Neural cell (in vitro differentiated cells): ENCODE data around the gene LMAN2. TPM values are rescaled to one million over a fixed set of nuclear protein-coding genes. Genes with fewer than 3 reads are reported as not detected.

Experiments
- H2AFZ ChIP-seq: fragments of 200-600, 300-800 bp; sonication (generic), shearing (Covaris generic); 2 replicates; pipeline ENCODE4 v1.6.0; 2014; ENCODE audit warnings: low read depth, mild to moderate bottlenecking, antibody characterized with exemption, low read length, moderate library complexity
- H3F3A ChIP-seq: fragments of 200-600 bp; shearing (Covaris generic); 2 replicates; pipeline ENCODE4 v1.6.1; 2016; ENCODE audit warnings: mild to moderate bottlenecking, moderate library complexity, mixed read lengths, antibody characterized with exemption, low read length; ENCODE audit not compliant: insufficient read depth, poor library complexity, severe bottlenecking
- H3K27ac ChIP-seq: fragments of 200-600, 300-800 bp; sonication (generic), shearing (Covaris generic); 2 replicates; pipeline ENCODE4 v1.5.1; 2014; ENCODE audit warnings: mild to moderate bottlenecking, low read length, moderate library complexity
- H3K27me3 ChIP-seq: fragments of 300-800, 200-600 bp; sonication (generic), shearing (Covaris generic); 2 replicates; pipeline ENCODE4 v1.6.0; 2014; ENCODE audit warnings: mild to moderate bottlenecking, low read depth, low read length, moderate library complexity; ENCODE audit not compliant: insufficient read depth
- H3K36me3 ChIP-seq: fragments of 300-800, 200-600 bp; sonication (generic), shearing (Covaris generic); 2 replicates; pipeline ENCODE4 v1.5.1; 2014; ENCODE audit warnings: mild to moderate bottlenecking, antibody characterized with exemption, low read length, moderate library complexity; ENCODE audit not compliant: insufficient read depth
- H3K4me2 ChIP-seq: fragments of 300-800, 200-600 bp; sonication (generic), shearing (Covaris generic); 2 replicates; pipeline ENCODE4 v1.6.0; 2014; ENCODE audit warnings: mild to moderate bottlenecking, low read length
- H3K4me3 ChIP-seq: fragments of 300-800, 200-600 bp; sonication (generic), shearing (Covaris generic); 2 replicates; pipeline ENCODE4 v1.5.1; 2014; ENCODE audit warnings: mild to moderate bottlenecking, low read length, moderate library complexity
- H3K79me2 ChIP-seq: fragments of 200-600 bp; shearing (Covaris generic); replicated peaks from 2 replicates; pipeline ENCODE4 v1.6.0; 2014; ENCODE audit warnings: mild to moderate bottlenecking, low read length, moderate library complexity; ENCODE audit not compliant: insufficient read depth
- H3K9ac ChIP-seq: fragments of 300-800, 200-600 bp; sonication (generic), shearing (Covaris generic); 2 replicates; pipeline ENCODE4 v1.6.1; 2016; ENCODE audit warnings: mild to moderate bottlenecking, low read length, mixed read lengths
- H3K9me2 ChIP-seq: fragments of 200-600 bp; shearing (Covaris generic); 2 replicates; pipeline ENCODE4 v1.6.1; 2016; ENCODE audit warnings: mild to moderate bottlenecking, low read length, mixed read lengths; ENCODE audit not compliant: insufficient read depth
- H3K9me3 ChIP-seq: fragments of 200-600, 300-800 bp; sonication (generic), shearing (Covaris generic); 2 replicates; pipeline ENCODE4 v1.6.1; 2016; ENCODE audit warnings: mild to moderate bottlenecking, mixed run types, low read length, moderate library complexity, mixed read lengths
- H4K20me1 ChIP-seq: fragments of 200-600 bp; shearing (Covaris generic); 2 replicates; pipeline ENCODE4 v1.6.1; 2016; ENCODE audit warnings: mild to moderate bottlenecking, mixed run types; ENCODE audit not compliant: insufficient read depth
- EP300 ChIP-seq: fragments of 450-650 bp; conservative IDR thresholded peaks from 2 replicates; pipeline ENCODE4 v1.6.1; 2014; ENCODE audit warnings: antibody characterized with exemption, mild to moderate bottlenecking, moderate library complexity; ENCODE audit not compliant: poor library complexity, severe bottlenecking
- EZH2 ChIP-seq: fragments of 200-600, 300-800 bp; shearing (Covaris generic), sonication (generic); IDR thresholded peaks from 2 replicates; pipeline ENCODE4 v1.6.1; 2014; ENCODE audit warnings: antibody characterized with exemption, low read length, borderline replicate concordance, mild to moderate bottlenecking; ENCODE audit not compliant: insufficient read depth, poor library complexity, severe bottlenecking
- MXI1 ChIP-seq: fragments of 450-650 bp; conservative IDR thresholded peaks from 2 replicates; pipeline ENCODE4 v1.6.1; 2014; ENCODE audit warnings: antibody characterized with exemption, mild to moderate bottlenecking; ENCODE audit not compliant: poor library complexity, severe bottlenecking
- POLR2AphosphoS5 ChIP-seq: IDR thresholded peaks from 2 replicates; pipeline ENCODE4 v1.6.1; 2012
- RAD21 ChIP-seq: fragments of 450-650 bp; conservative IDR thresholded peaks from 2 replicates; pipeline ENCODE4 v1.6.1; 2014; ENCODE audit warnings: antibody characterized with exemption, mild to moderate bottlenecking, moderate library complexity
- REST ChIP-seq: IDR thresholded peaks from 2 replicates; pipeline ENCODE4 v1.6.1; 2012; ENCODE audit warnings: borderline replicate concordance
- SMC3 ChIP-seq: fragments of 450-650 bp; conservative IDR thresholded peaks from 2 replicates; pipeline ENCODE4 v1.6.1; 2014; ENCODE audit warnings: antibody characterized with exemption, mild to moderate bottlenecking, moderate library complexity; ENCODE audit not compliant: poor library complexity
- TAF1 ChIP-seq: IDR thresholded peaks from 2 replicates; pipeline ENCODE4 v1.6.1; 2012; ENCODE audit warnings: low read depth
- polyA plus RNA-seq: library from polyadenylated mRNA; depleted of rRNA; stranded (reverse); fragments of >200 nt; gene quantifications from 2 replicates; pipeline ENCODE4 v1.2.3, GENCODE V29; 2014
- TF ChIP-seq, protein P1 (sequence below): fragments of 450-650 bp; IDR thresholded peaks from 2 replicates; pipeline ENCODE4 v1.5.1; 2014; ENCODE audit warnings: antibody characterized with exemption, mild to moderate bottlenecking, moderate library complexity; ENCODE audit not compliant: poor library complexity, severe bottlenecking

LMAN2 gene
- polyA plus RNA-seq, 1 donor from 2014 or later, result 155 TPM

DNA sequence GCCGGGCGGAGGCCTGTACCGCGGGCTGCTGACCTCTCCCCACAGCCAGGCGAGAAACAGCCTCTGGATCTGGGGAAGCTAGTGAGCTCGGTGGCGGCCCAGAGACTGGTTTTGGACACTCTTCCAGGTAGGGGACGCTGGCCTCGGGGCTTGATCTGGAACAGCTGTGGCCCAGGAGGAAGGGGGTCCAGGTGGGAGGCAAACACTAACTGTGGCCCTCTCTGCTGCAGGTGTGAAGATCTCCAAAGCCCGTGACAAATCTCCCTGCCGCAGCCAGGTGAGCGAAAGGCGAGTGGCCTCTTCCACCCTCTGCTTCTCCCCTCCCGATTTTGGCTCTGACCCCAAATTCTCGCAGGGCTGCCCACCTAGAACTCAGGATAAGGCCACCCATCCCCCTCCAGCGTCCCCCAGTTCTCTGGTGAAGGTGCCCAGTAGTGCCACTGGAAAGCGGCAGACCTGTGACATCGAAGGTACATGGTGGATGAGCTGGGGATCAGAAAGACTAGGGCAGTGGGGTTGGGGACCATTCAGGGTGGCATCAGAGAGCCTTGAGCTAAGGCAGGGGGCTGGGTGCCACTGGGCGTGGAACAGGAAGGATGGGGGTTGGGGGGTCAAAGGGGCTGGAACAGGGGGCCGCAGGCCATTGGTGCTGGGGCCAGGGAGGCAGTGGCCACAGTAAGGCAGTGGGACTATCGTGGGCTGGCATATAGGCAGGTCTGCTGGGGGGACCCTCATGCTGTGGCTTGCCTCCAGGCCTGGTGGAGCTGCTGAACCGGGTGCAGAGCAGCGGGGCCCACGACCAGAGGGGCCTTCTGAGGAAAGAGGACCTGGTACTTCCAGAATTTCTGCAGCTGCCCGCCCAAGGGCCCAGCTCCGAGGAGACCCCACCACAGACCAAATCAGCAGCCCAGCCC lies 19.9 kb upstream of the LMAN2 start:
- peak overlapping the region; percentile 33 for H2AFZ ChIP-seq

DNA sequence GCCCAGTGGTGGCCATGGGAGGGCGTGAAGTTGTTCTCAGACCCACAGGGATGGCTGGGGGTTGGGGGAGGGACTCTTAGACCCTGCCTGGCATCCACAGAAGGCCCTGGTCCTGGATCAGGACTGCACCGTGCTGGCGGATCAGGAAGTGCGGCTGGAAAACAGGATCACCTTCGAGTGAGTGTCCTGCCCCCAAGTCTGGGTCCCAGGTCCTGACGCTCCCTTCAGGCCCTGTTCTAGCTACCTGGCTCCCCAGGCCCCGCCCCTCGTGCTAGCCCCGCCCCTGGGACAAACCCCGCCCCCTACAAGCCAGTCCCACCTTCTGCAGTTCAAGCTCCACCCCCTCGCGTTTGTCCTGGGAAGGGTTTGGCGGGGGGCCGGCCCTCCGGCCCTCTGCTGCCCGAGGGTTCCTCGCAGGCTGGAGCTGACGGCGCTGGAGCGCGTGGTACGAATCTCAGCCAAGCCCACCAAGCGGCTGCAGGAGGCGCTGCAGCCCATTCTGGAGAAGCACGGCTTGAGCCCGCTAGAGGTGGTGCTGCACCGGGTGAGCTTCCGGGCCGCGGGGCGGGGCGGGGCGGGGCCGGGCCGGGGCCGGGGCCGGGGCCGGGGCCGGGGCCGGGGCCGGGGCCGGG lies 19.1 kb upstream of the LMAN2 start:
- Histone ChIP-seq H3K9me2 (no peaks in the 10 kb centered on the region), H3K27me3 (peaks cover 4% of the 10 kb centered on the region), H3F3A (no peaks in the 10 kb centered on the region), H3K79me2 (no peaks in the 10 kb centered on the region), H4K20me1 (no peaks in the 10 kb centered on the region), H3K4me2 (no peak overlapping the region), H3K9me3 (no peaks in the 10 kb centered on the region), H2AFZ (no peak overlapping the region), H3K9ac (no peak overlapping the region), H3K27ac (no peak overlapping the region), H3K36me3 (no peaks in the 10 kb centered on the region), H3K4me3 (peak overlapping the region; percentile 60)
- no peak for TF ChIP-seq MXI1
- TF ChIP-seq, protein P1, sequence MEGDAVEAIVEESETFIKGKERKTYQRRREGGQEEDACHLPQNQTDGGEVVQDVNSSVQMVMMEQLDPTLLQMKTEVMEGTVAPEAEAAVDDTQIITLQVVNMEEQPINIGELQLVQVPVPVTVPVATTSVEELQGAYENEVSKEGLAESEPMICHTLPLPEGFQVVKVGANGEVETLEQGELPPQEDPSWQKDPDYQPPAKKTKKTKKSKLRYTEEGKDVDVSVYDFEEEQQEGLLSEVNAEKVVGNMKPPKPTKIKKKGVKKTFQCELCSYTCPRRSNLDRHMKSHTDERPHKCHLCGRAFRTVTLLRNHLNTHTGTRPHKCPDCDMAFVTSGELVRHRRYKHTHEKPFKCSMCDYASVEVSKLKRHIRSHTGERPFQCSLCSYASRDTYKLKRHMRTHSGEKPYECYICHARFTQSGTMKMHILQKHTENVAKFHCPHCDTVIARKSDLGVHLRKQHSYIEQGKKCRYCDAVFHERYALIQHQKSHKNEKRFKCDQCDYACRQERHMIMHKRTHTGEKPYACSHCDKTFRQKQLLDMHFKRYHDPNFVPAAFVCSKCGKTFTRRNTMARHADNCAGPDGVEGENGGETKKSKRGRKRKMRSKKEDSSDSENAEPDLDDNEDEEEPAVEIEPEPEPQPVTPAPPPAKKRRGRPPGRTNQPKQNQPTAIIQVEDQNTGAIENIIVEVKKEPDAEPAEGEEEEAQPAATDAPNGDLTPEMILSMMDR, result peak; percentile 54

More for the DNA sequence above, 19.9 kb upstream of the LMAN2 start:
- Histone ChIP-seq H3K4me3 (peak overlapping the region; percentile 60), H3K9ac (peak overlapping the region; percentile 49), H3K36me3 (no peaks in the 10 kb centered on the region), H3K27me3 (peaks cover 4% of the 10 kb centered on the region), H3K27ac (no peak overlapping the region), H3K9me2 (no peaks in the 10 kb centered on the region), H3F3A (no peaks in the 10 kb centered on the region), H3K9me3 (no peaks in the 10 kb centered on the region), H3K79me2 (no peaks in the 10 kb centered on the region), H4K20me1 (no peaks in the 10 kb centered on the region), H3K4me2 (no peak overlapping the region)
- TF ChIP-seq MXI1 (no peak), EZH2 (no peak), RAD21 (no peak), SMC3 (no peak), TAF1 (no peak), POLR2AphosphoS5 (no peak), EP300 (no peak), REST (no peak)
- TF ChIP-seq, protein P1, result no peak
